ENCODE data around the gene DHRS13.

DHRS13 gene

GRCh38 chr17:28867276-28867675 is 35.6 kb downstream of the DHRS13 start:
- Histone ChIP-seq H3K36me3 (ENCODE audit: control insufficient read depth in 2 of 2, insufficient read depth in 2 of 2, low read length in 2 of 2) (no peaks in the 10 kb centered on the region), H3K27ac (ENCODE audit: low read length) (no peak overlapping the region), H3K4me3 (ENCODE audit: low read length in 2 of 2) (no peak overlapping the region), H3K4me1 (ENCODE audit: control insufficient read depth, insufficient read depth, low read length) (no peaks in the 10 kb centered on the region), H3K9ac (ENCODE audit: low read length in 2 of 2) (no peak overlapping the region), H3K9me3 (ENCODE audit: control insufficient read depth in 2 of 2, low read length in 2 of 2) (no peaks in the 10 kb centered on the region), H3K27me3 (ENCODE audit: control insufficient read depth in 1 of 2, insufficient read depth in 2 of 2, low read length in 2 of 2) (no peaks in the 10 kb centered on the region)

- Histone ChIP-seq H3K9ac (ENCODE audit: low read length in 2 of 2) (no peak overlapping the region), H3K4me3 (ENCODE audit: low read length in 2 of 2) (no peak overlapping the region), H3K36me3 (ENCODE audit: control insufficient read depth in 2 of 2, insufficient read depth in 2 of 2, low read length in 2 of 2) (peaks cover 0 to 6% of the 10 kb centered on the region in 2 donors), H3K27ac (ENCODE audit: low read length) (no peak overlapping the region), H3K27me3 (ENCODE audit: control insufficient read depth in 1 of 2, insufficient read depth in 2 of 2, low read length in 2 of 2) (no peaks in the 10 kb centered on the region), H3K4me1 (ENCODE audit: control insufficient read depth, insufficient read depth, low read length) (no peaks in the 10 kb centered on the region), H3K9me3 (ENCODE audit: control insufficient read depth in 2 of 2, low read length in 2 of 2) (no peaks in the 10 kb centered on the region)
These were observed 36.7 kb downstream of the DHRS13 start for GRCh38 chr17:28865946-28866752.

GRCh38 chr17:28864991-28865849 is 37.7 kb downstream of the DHRS13 start:
- no peak overlapping the region for H3K9ac ChIP-seq (ENCODE audit: low read length in 2 of 2)

GRCh38 chr17:28863953-28864352 is 38.9 kb downstream of the DHRS13 start:
- H3K9me3 ChIP-seq (ENCODE audit: control insufficient read depth in 2 of 2, low read length in 2 of 2): no peaks in the 10 kb centered on the region
- no peak overlapping the region for H3K4me3 ChIP-seq (ENCODE audit: low read length in 2 of 2)
- H3K36me3 ChIP-seq (ENCODE audit: control insufficient read depth in 2 of 2, insufficient read depth in 2 of 2, low read length in 2 of 2): peaks cover 8 to 16% of the 10 kb centered on the region in 2 donors
- H3K27ac ChIP-seq (ENCODE audit: low read length): no peak overlapping the region
- H3K27me3 ChIP-seq (ENCODE audit: control insufficient read depth in 1 of 2, insufficient read depth in 2 of 2, low read length in 2 of 2): no peaks in the 10 kb centered on the region
- no peaks in the 10 kb centered on the region for H3K4me1 ChIP-seq (ENCODE audit: control insufficient read depth, insufficient read depth, low read length)
- H3K9ac ChIP-seq (ENCODE audit: low read length in 2 of 2): no peak overlapping the region

More at GRCh38 chr17:28864991-28865849, 37.7 kb downstream of the DHRS13 start:
- H3K27me3 ChIP-seq (ENCODE audit: control insufficient read depth in 1 of 2, insufficient read depth in 2 of 2, low read length in 2 of 2): no peaks in the 10 kb centered on the region
- H3K9me3 ChIP-seq (ENCODE audit: control insufficient read depth in 2 of 2, low read length in 2 of 2): no peaks in the 10 kb centered on the region
- no peak overlapping the region for H3K27ac ChIP-seq (ENCODE audit: low read length)
- H3K36me3 ChIP-seq (ENCODE audit: control insufficient read depth in 2 of 2, insufficient read depth in 2 of 2, low read length in 2 of 2): peaks cover 6 to 13% of the 10 kb centered on the region in 2 donors
- no peak overlapping the region for H3K4me3 ChIP-seq (ENCODE audit: low read length in 2 of 2)
- no peaks in the 10 kb centered on the region for H3K4me1 ChIP-seq (ENCODE audit: control insufficient read depth, insufficient read depth, low read length)

- Histone ChIP-seq H3K4me3 (ENCODE audit: low read length in 2 of 2) (no peak overlapping the region), H3K9me3 (ENCODE audit: control insufficient read depth in 2 of 2, low read length in 2 of 2) (no peaks in the 10 kb centered on the region), H3K9ac (ENCODE audit: low read length in 2 of 2) (no peak overlapping the region), H3K4me1 (ENCODE audit: control insufficient read depth, insufficient read depth, low read length) (no peaks in the 10 kb centered on the region), H3K27me3 (ENCODE audit: control insufficient read depth in 1 of 2, insufficient read depth in 2 of 2, low read length in 2 of 2) (no peaks in the 10 kb centered on the region), H3K36me3 (ENCODE audit: control insufficient read depth in 2 of 2, insufficient read depth in 2 of 2, low read length in 2 of 2) (peaks cover 20 to 30% of the 10 kb centered on the region in 2 donors), H3K27ac (ENCODE audit: low read length) (no peak overlapping the region)
These were observed 40.3 kb downstream of the DHRS13 start for GRCh38 chr17:28862561-28862960.

- H3K9me3 ChIP-seq (ENCODE audit: control insufficient read depth in 2 of 2, low read length in 2 of 2): no peaks in the 10 kb centered on the region
- H3K27ac ChIP-seq (ENCODE audit: low read length): no peak overlapping the region
- peaks cover 20 to 30% of the 10 kb centered on the region in 2 donors for H3K36me3 ChIP-seq (ENCODE audit: control insufficient read depth in 2 of 2, insufficient read depth in 2 of 2, low read length in 2 of 2)
- H3K9ac ChIP-seq (ENCODE audit: low read length in 2 of 2): no peak overlapping the region
- H3K4me1 ChIP-seq (ENCODE audit: control insufficient read depth, insufficient read depth, low read length): no peaks in the 10 kb centered on the region
- no peaks in the 10 kb centered on the region for H3K27me3 ChIP-seq (ENCODE audit: control insufficient read depth in 1 of 2, insufficient read depth in 2 of 2, low read length in 2 of 2)
- H3K4me3 ChIP-seq (ENCODE audit: low read length in 2 of 2): no peak overlapping the region
These were observed 41.3 kb downstream of the DHRS13 start for GRCh38 chr17:28861393-28862203.

GRCh38 chr17:28860363-28860808 is 42.5 kb downstream of the DHRS13 start:
- Histone ChIP-seq H3K27ac (ENCODE audit: low read length) (no peak overlapping the region), H3K4me3 (ENCODE audit: low read length in 2 of 2) (no peak overlapping the region), H3K9me3 (ENCODE audit: control insufficient read depth in 2 of 2, low read length in 2 of 2) (no peaks in the 10 kb centered on the region), H3K4me1 (ENCODE audit: control insufficient read depth, insufficient read depth, low read length) (peaks cover 4% of the 10 kb centered on the region), H3K9ac (ENCODE audit: low read length in 2 of 2) (no peak overlapping the region), H3K36me3 (ENCODE audit: control insufficient read depth in 2 of 2, insufficient read depth in 2 of 2, low read length in 2 of 2) (peaks cover 20 to 34% of the 10 kb centered on the region in 2 donors), H3K27me3 (ENCODE audit: control insufficient read depth in 1 of 2, insufficient read depth in 2 of 2, low read length in 2 of 2) (no peaks in the 10 kb centered on the region)

- H3K36me3 ChIP-seq (ENCODE audit: control insufficient read depth in 2 of 2, insufficient read depth in 2 of 2, low read length in 2 of 2): peaks cover 20 to 34% of the 10 kb centered on the region in 2 donors
- no peak overlapping the region for H3K27ac ChIP-seq (ENCODE audit: low read length)
These were observed 44.0 kb downstream of the DHRS13 start for GRCh38 chr17:28858801-28859355.

GRCh38 chr17:28857905-28858800 is 44.7 kb downstream of the DHRS13 start:
- no peak overlapping the region for H3K27ac ChIP-seq (ENCODE audit: low read length)
- H3K9me3 ChIP-seq (ENCODE audit: control insufficient read depth in 2 of 2, low read length in 2 of 2): no peaks in the 10 kb centered on the region
- H3K9ac ChIP-seq (ENCODE audit: low read length in 2 of 2): no peak overlapping the region
- no peak overlapping the region for H3K4me3 ChIP-seq (ENCODE audit: low read length in 2 of 2)
- peaks cover 20 to 34% of the 10 kb centered on the region in 2 donors for H3K36me3 ChIP-seq (ENCODE audit: control insufficient read depth in 2 of 2, insufficient read depth in 2 of 2, low read length in 2 of 2)
- no peaks in the 10 kb centered on the region for H3K27me3 ChIP-seq (ENCODE audit: control insufficient read depth in 1 of 2, insufficient read depth in 2 of 2, low read length in 2 of 2)
- H3K4me1 ChIP-seq (ENCODE audit: control insufficient read depth, insufficient read depth, low read length): peaks cover 9% of the 10 kb centered on the region

More at GRCh38 chr17:28858801-28859355, 44.0 kb downstream of the DHRS13 start:
- no peaks in the 10 kb centered on the region for H3K9me3 ChIP-seq (ENCODE audit: control insufficient read depth in 2 of 2, low read length in 2 of 2)
- H3K9ac ChIP-seq (ENCODE audit: low read length in 2 of 2): no peak overlapping the region
- H3K4me1 ChIP-seq (ENCODE audit: control insufficient read depth, insufficient read depth, low read length): peaks cover 9% of the 10 kb centered on the region
- H3K4me3 ChIP-seq (ENCODE audit: low read length in 2 of 2): no peak overlapping the region
- H3K27me3 ChIP-seq (ENCODE audit: control insufficient read depth in 1 of 2, insufficient read depth in 2 of 2, low read length in 2 of 2): no peaks in the 10 kb centered on the region

Data from stomach smooth muscle (tissue), 2 donors.